ENCODE data around the gene GLIPR1L1.

GLIPR1L1 gene

DNA sequence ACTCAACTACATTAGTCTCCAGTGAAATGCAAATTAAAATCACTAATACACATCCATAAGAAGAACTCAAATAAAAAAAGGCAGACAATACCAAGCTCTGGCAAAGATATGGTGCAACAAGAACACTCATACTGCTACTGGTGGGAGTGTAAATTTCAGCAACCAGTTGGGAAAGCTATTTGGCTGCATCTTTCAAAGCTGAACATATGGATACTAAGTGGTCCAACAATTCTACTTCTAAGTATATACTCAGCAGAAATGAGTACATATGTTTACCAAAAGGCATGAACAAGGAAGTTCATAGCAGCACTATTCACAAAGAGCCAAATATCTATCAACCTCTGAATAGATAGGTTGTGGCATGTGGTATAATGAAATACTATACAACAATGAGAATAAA is 31.7 kb upstream of the GLIPR1L1 start:
- POLR2A ChIA-PET, result no interaction called here
- TF ChIP-seq ZNF610 (tag by site-specific recombination; IDR thresholded peaks at IDR 0.05; ENCODE audit: borderline replicate concordance), result no peak
- no peak for TF ChIP-seq HOXA7 (CRISPR knock-in tag; IDR thresholded peaks at IDR 0.05; ENCODE audit: borderline replicate concordance)
- no peak for TF ChIP-seq ZNF530 (tag by site-specific recombination; IDR thresholded peaks at IDR 0.05; ENCODE audit: low read depth)
- no peak for TF ChIP-seq MYNN (tag by site-specific recombination; IDR thresholded peaks at IDR 0.05; ENCODE audit: borderline replicate concordance)
- TF ChIP-seq ZNF510 (tag by site-specific recombination; IDR thresholded peaks at IDR 0.05; ENCODE audit: insufficient replicate concordance), result no peak
- no peak for TF ChIP-seq SCRT2 (tag by site-specific recombination; IDR thresholded peaks at IDR 0.05)
- no peak for TF ChIP-seq TCF7L2 (IDR thresholded peaks at IDR 0.05; ENCODE audit: borderline replicate concordance, low read depth, low read length)
- TF ChIP-seq ZNF140 (tag by site-specific recombination; IDR thresholded peaks at IDR 0.05), result no peak
- no peak for TF ChIP-seq IKZF3 (tag by site-specific recombination; IDR thresholded peaks at IDR 0.05)
- CTCF ChIA-PET, result interaction anchor here (1.0 kb wide), 1 partner anchor 9 kb away, joined by 3 read pairs; no protein-coding TSS in a partner anchor

GRCh38 chr12:75305412-75306332 is 28.8 kb upstream of the GLIPR1L1 start:
- no peak overlapping the region for H3K27ac ChIP-seq (ENCODE audit: extremely low read depth, low read depth, low read length)
- no peak overlapping the region for H3K4me3 ChIP-seq (ENCODE audit: low read depth, low read length)
- ChIA-PET CTCF (interaction anchor here (0.6 kb wide), 1 partner anchor 26 kb away, joined by 4 read pairs; no protein-coding TSS in a partner anchor), POLR2A (no interaction called here)
- no peaks in the 10 kb centered on the region for H3K9me3 ChIP-seq (ENCODE audit: control insufficient read depth, insufficient read depth, low read depth, low read length)
- no peaks in the 10 kb centered on the region for H3K36me3 ChIP-seq (ENCODE audit: control insufficient read depth in 2 of 2, insufficient read depth in 1 of 2, low read length in 2 of 2)
- TF ChIP-seq KLF7 (tag by site-specific recombination; IDR thresholded peaks at IDR 0.05; ENCODE audit: borderline replicate concordance), result no peak
- no peak for TF ChIP-seq ZNF211 (tag by site-specific recombination; IDR thresholded peaks at IDR 0.05; ENCODE audit: low read depth)
- no peak for TF ChIP-seq SETDB1 (IDR thresholded peaks at IDR 0.05; ENCODE audit: insufficient read length, low read length)
- no peak for TF ChIP-seq ZNF169 (tag by site-specific recombination; IDR thresholded peaks at IDR 0.05)
- TF ChIP-seq ZNF146 (tag by site-specific recombination; IDR thresholded peaks at IDR 0.05), result no peak
- no peak for TF ChIP-seq PRDM10 (tag by site-specific recombination; IDR thresholded peaks at IDR 0.05)
- TF ChIP-seq ZNF112 (tag by site-specific recombination; IDR thresholded peaks at IDR 0.05), result no peak
- no peak for TF ChIP-seq ZNF558 (tag by site-specific recombination; IDR thresholded peaks at IDR 0.05)
- TF ChIP-seq ZFP69B (tag by site-specific recombination; IDR thresholded peaks at IDR 0.05), result no peak
- TF ChIP-seq GLI4 (tag by site-specific recombination; IDR thresholded peaks at IDR 0.05), result no peak
- no peak for TF ChIP-seq KLF1 (tag by site-specific recombination; IDR thresholded peaks at IDR 0.05)
- TF ChIP-seq INSM2 (tag by site-specific recombination; IDR thresholded peaks at IDR 0.05), result no peak
- TF ChIP-seq KLF8 (tag by site-specific recombination; IDR thresholded peaks at IDR 0.05), result no peak
- no peak for TF ChIP-seq ZNF24 (tag by site-specific recombination; IDR thresholded peaks at IDR 0.05)
- TF ChIP-seq ZFP3 (tag by site-specific recombination; IDR thresholded peaks at IDR 0.05; ENCODE audit: low read depth), result no peak
- no peak for TF ChIP-seq ZXDB (tag by site-specific recombination; IDR thresholded peaks at IDR 0.05)
- no peak for TF ChIP-seq ZNF561 (tag by site-specific recombination; IDR thresholded peaks at IDR 0.05; ENCODE audit: borderline replicate concordance)
- no peak for TF ChIP-seq ZNF37A (tag by site-specific recombination; IDR thresholded peaks at IDR 0.05)
- H3K4me1 ChIP-seq (ENCODE audit: control insufficient read depth, insufficient read depth, low read length), result no peaks in the 10 kb centered on the region

More for the DNA sequence above, 31.7 kb upstream of the GLIPR1L1 start:
- Histone ChIP-seq H3K4me3 (ENCODE audit: low read depth, low read length) (no peak overlapping the region), H3K36me3 (ENCODE audit: control insufficient read depth in 2 of 2, insufficient read depth in 1 of 2, low read length in 2 of 2) (no peaks in the 10 kb centered on the region), H3K4me1 (ENCODE audit: control insufficient read depth, insufficient read depth, low read length) (no peaks in the 10 kb centered on the region), H3K9me3 (ENCODE audit: control insufficient read depth, insufficient read depth, low read depth, low read length) (no peaks in the 10 kb centered on the region), H3K27ac (ENCODE audit: extremely low read depth, low read depth, low read length) (no peak overlapping the region)
